ENCODE data around the gene HSPA5.

GRCh38 chr9:125272697-125273096 is 31.6 kb upstream of the HSPA5 start:
- TF ChIP-seq EZH2phosphoT487 (IDR thresholded peaks at IDR 0.05; ENCODE audit: low read length) (no peak), CTCF (IDR thresholded peaks at IDR 0.05; ENCODE audit: low read length) (no peak), EZH2 (optimal IDR thresholded peaks at IDR 0.05; ENCODE audit: low read depth, low read length) (no peak)
